Nephron (organoid): ENCODE measurements around the gene SGCE.

ENCODE experiments used
- H3K27ac Mint-ChIP-seq, 3 experiments: 2 replicates each; pipeline ENCODE4 v1.8.0; 2020; ENCODE audit warnings: mixed read lengths in 3 of 3, mild to moderate bottlenecking in 2 of 3, moderate library complexity in 1 of 3
- H3K27me3 Mint-ChIP-seq: 2 replicates; pipeline ENCODE4 v1.8.0; 2021; ENCODE audit warnings: low read depth, mild to moderate bottlenecking, moderate library complexity, mixed read lengths
- H3K36me3 Mint-ChIP-seq: 2 replicates; pipeline ENCODE4 v1.8.0; 2020; ENCODE audit warnings: low read depth, mixed read lengths
- H3K4me1 Mint-ChIP-seq: 2 replicates; pipeline ENCODE4 v1.8.0; 2020; ENCODE audit warnings: mixed read lengths
- H3K4me3 Mint-ChIP-seq, 3 experiments: 2 replicates each; pipeline ENCODE4 v1.8.0; 2020; ENCODE audit warnings: mild to moderate bottlenecking in 3 of 3, mixed read lengths in 3 of 3, moderate library complexity in 2 of 3
- H3K9me3 Mint-ChIP-seq: 2 replicates; pipeline ENCODE4 v1.8.0; 2020; ENCODE audit warnings: mixed read lengths
- TF ChIP-seq, protein P1 (sequence below), 3 experiments: fragments of 200-600 bp; sonication (generic); IDR thresholded peaks; one replicate each; pipeline ENCODE4 v1.5.0; 2021; ENCODE audit warnings: antibody characterized with exemption in 3 of 3; ENCODE audit not compliant: unreplicated experiment in 3 of 3

SGCE gene

DNA sequence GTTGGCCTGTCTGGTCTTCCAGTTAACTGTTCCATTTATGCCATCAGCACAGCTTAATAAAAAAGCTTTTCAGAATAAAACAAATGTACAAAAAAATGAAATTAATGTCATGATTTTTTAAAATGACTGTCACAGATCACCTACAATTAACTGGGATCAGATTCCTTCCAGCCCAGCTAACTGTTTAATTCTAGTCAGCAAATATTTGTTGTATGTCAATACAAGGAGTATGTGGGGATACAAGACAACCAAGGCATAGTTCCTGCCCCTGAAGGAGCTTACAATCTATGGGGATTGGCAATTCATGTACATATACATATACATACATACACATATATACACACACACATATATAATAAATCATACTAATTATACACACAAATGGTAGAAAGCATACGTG is 16.5 kb downstream of the SGCE start:
- peaks cover 26% of the 10 kb centered on the region for H3K36me3 Mint-ChIP-seq
- H3K4me1 Mint-ChIP-seq: peaks cover 20% of the 10 kb centered on the region
- TF ChIP-seq, protein P1, sequence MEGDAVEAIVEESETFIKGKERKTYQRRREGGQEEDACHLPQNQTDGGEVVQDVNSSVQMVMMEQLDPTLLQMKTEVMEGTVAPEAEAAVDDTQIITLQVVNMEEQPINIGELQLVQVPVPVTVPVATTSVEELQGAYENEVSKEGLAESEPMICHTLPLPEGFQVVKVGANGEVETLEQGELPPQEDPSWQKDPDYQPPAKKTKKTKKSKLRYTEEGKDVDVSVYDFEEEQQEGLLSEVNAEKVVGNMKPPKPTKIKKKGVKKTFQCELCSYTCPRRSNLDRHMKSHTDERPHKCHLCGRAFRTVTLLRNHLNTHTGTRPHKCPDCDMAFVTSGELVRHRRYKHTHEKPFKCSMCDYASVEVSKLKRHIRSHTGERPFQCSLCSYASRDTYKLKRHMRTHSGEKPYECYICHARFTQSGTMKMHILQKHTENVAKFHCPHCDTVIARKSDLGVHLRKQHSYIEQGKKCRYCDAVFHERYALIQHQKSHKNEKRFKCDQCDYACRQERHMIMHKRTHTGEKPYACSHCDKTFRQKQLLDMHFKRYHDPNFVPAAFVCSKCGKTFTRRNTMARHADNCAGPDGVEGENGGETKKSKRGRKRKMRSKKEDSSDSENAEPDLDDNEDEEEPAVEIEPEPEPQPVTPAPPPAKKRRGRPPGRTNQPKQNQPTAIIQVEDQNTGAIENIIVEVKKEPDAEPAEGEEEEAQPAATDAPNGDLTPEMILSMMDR (IDR thresholded peaks at IDR 0.05; ENCODE audit: unreplicated experiment in 3 of 3): no peak
- no peaks in the 10 kb centered on the region for H3K27me3 Mint-ChIP-seq
- no peaks in the 10 kb centered on the region for H3K9me3 Mint-ChIP-seq
- no peak overlapping the region for H3K27ac Mint-ChIP-seq
- H3K4me3 Mint-ChIP-seq: no peak overlapping the region

- Mint-ChIP-seq H3K27me3 (no peaks in the 10 kb centered on the region), H3K4me3 (no peak overlapping the region), H3K9me3 (no peaks in the 10 kb centered on the region), H3K27ac (no peak overlapping the region), H3K4me1 (peaks cover 57% of the 10 kb centered on the region), H3K36me3 (peaks cover 21% of the 10 kb centered on the region)
- TF ChIP-seq, protein P1 (IDR thresholded peaks at IDR 0.05; ENCODE audit: unreplicated experiment in 3 of 3): no peak
Measured at GRCh38 chr7:94635687-94636086, 20.2 kb downstream of the SGCE start.

- no peaks in the 10 kb centered on the region for H3K27me3 Mint-ChIP-seq
- no peaks in the 10 kb centered on the region for H3K9me3 Mint-ChIP-seq
- H3K4me1 Mint-ChIP-seq: peaks cover 61% of the 10 kb centered on the region
- peaks cover 17% of the 10 kb centered on the region for H3K36me3 Mint-ChIP-seq
- no peak overlapping the region for H3K4me3 Mint-ChIP-seq
- H3K27ac Mint-ChIP-seq: peak overlapping the region; percentile 2 to 67 (median 16)
- TF ChIP-seq, protein P1 (IDR thresholded peaks at IDR 0.05; ENCODE audit: unreplicated experiment in 3 of 3): no peak
Measured at GRCh38 chr7:94634502-94634901, 21.4 kb downstream of the SGCE start.

GRCh38 chr7:94633687-94634086 is 22.2 kb downstream of the SGCE start:
- H3K4me1 Mint-ChIP-seq: peaks cover 61% of the 10 kb centered on the region
- peaks cover 16% of the 10 kb centered on the region for H3K36me3 Mint-ChIP-seq
- peak overlapping the region in 1 of 3 experiments; percentile 12 for H3K4me3 Mint-ChIP-seq
- TF ChIP-seq, protein P1 (IDR thresholded peaks at IDR 0.05; ENCODE audit: unreplicated experiment in 3 of 3): no peak
- H3K27ac Mint-ChIP-seq: peak overlapping the region; percentile 67 to 70 (median 69)
- H3K27me3 Mint-ChIP-seq: no peaks in the 10 kb centered on the region
- no peaks in the 10 kb centered on the region for H3K9me3 Mint-ChIP-seq

GRCh38 chr7:94633014-94633341 is 23.0 kb downstream of the SGCE start:
- Mint-ChIP-seq H3K9me3 (no peaks in the 10 kb centered on the region), H3K36me3 (peaks cover 13% of the 10 kb centered on the region), H3K27me3 (no peaks in the 10 kb centered on the region), H3K4me3 (peak overlapping the region in 1 of 3 experiments; percentile 31), H3K4me1 (peaks cover 58% of the 10 kb centered on the region), H3K27ac (peak overlapping the region; percentile 67 to 70 (median 69))
- TF ChIP-seq, protein P1 (IDR thresholded peaks at IDR 0.05; ENCODE audit: unreplicated experiment in 3 of 3): no peak

GRCh38 chr7:94632338-94633013 is 23.5 kb downstream of the SGCE start:
- H3K36me3 Mint-ChIP-seq: peaks cover 8% of the 10 kb centered on the region
- TF ChIP-seq, protein P1 (IDR thresholded peaks at IDR 0.05; ENCODE audit: unreplicated experiment in 3 of 3): no peak
- peaks cover 53% of the 10 kb centered on the region for H3K4me1 Mint-ChIP-seq
- H3K27ac Mint-ChIP-seq: peak overlapping the region; percentile 67 to 70 (median 69)
- H3K4me3 Mint-ChIP-seq: no peak overlapping the region
- no peaks in the 10 kb centered on the region for H3K9me3 Mint-ChIP-seq
- no peaks in the 10 kb centered on the region for H3K27me3 Mint-ChIP-seq
